ENCODE data around the gene MRGPRF. TPM values are rescaled to one million over a fixed set of nuclear protein-coding genes. Genes with fewer than 3 reads are reported as not detected.

MRGPRF gene
- total RNA-seq, 2 donors from 2014 or later, result 3.7 to 4.7 TPM

GRCh38 chr11:69011624-69012091 is 1.4 kb downstream of the MRGPRF start:
- H3K4me1 Mint-ChIP-seq, result peaks cover 35% of the 10 kb centered on the region
- Histone ChIP-seq H3K9ac (ENCODE audit: extremely low read depth, low read length, poor library complexity, severe bottlenecking) (no peak overlapping the region), H3K36me3 (ENCODE audit: control insufficient read depth, insufficient read depth, low read length) (no peaks in the 10 kb centered on the region), H3K4me1 (ENCODE audit: control insufficient read depth, insufficient read depth, low read length) (peaks cover 19% of the 10 kb centered on the region), H3K4me3 (ENCODE audit: low read length) (no peak overlapping the region), H3K27me3 (ENCODE audit: control insufficient read depth, insufficient read depth, low read length, poor library complexity, severe bottlenecking) (no peaks in the 10 kb centered on the region), H3K27ac (ENCODE audit: low read depth, low read length) (no peak overlapping the region), H3K9me3 (ENCODE audit: control insufficient read depth, low read length) (no peaks in the 10 kb centered on the region)
- WGBS, 2 experiments (ENCODE audit: insufficient coverage in 1 of 2, insufficient read length in 1 of 2), result 89 to 98% methylated on average over 7 to 9 of the region's 9 CpGs
- peak overlapping the region; percentile 48 for H3K4me3 Mint-ChIP-seq
- no peaks in the 10 kb centered on the region for H3K36me3 Mint-ChIP-seq (ENCODE audit: low read depth)
- no peak for DNase-seq
- peaks cover 12% of the 10 kb centered on the region for H3K27me3 Mint-ChIP-seq (ENCODE audit: insufficient read depth)
- no peak for TF ChIP-seq CTCF (conservative IDR thresholded peaks at IDR 0.05)
- no peak overlapping the region for H3K27ac Mint-ChIP-seq
- H3K9me3 Mint-ChIP-seq, result no peaks in the 10 kb centered on the region

GRCh38 chr11:69010964-69011623 is 2.0 kb downstream of the MRGPRF start:
- no peaks in the 10 kb centered on the region for H3K27me3 ChIP-seq (ENCODE audit: control insufficient read depth, insufficient read depth, low read length, poor library complexity, severe bottlenecking)
- H3K4me3 ChIP-seq (ENCODE audit: low read length), result peak overlapping the region; percentile 45
- TF ChIP-seq CTCF (conservative IDR thresholded peaks at IDR 0.05), result no peak
- peaks cover 12% of the 10 kb centered on the region for H3K27me3 Mint-ChIP-seq (ENCODE audit: insufficient read depth)
- H3K27ac Mint-ChIP-seq, result no peak overlapping the region
- peak overlapping the region; percentile 48 for H3K4me3 Mint-ChIP-seq
- WGBS, 2 experiments (ENCODE audit: insufficient coverage in 1 of 2, insufficient read length in 1 of 2), result 17 to 20% methylated on average over 28 to 43 of the region's 43 CpGs
- no peak overlapping the region for H3K9ac ChIP-seq (ENCODE audit: extremely low read depth, low read length, poor library complexity, severe bottlenecking)
- H3K9me3 Mint-ChIP-seq, result no peaks in the 10 kb centered on the region
- H3K36me3 ChIP-seq (ENCODE audit: control insufficient read depth, insufficient read depth, low read length), result no peaks in the 10 kb centered on the region
- H3K36me3 Mint-ChIP-seq (ENCODE audit: low read depth), result no peaks in the 10 kb centered on the region
- H3K4me1 ChIP-seq (ENCODE audit: control insufficient read depth, insufficient read depth, low read length), result peaks cover 19% of the 10 kb centered on the region
- peaks cover 35% of the 10 kb centered on the region for H3K4me1 Mint-ChIP-seq
- H3K9me3 ChIP-seq (ENCODE audit: control insufficient read depth, low read length), result no peaks in the 10 kb centered on the region
- peak; percentile 90 for DNase-seq
- H3K27ac ChIP-seq (ENCODE audit: low read depth, low read length), result no peak overlapping the region

GRCh38 chr11:69010361-69010891 is 2.6 kb downstream of the MRGPRF start:
- Mint-ChIP-seq H3K9me3 (no peaks in the 10 kb centered on the region), H3K36me3 (ENCODE audit: low read depth) (no peaks in the 10 kb centered on the region), H3K27me3 (ENCODE audit: insufficient read depth) (peaks cover 12% of the 10 kb centered on the region), H3K27ac (no peak overlapping the region), H3K4me3 (no peak overlapping the region), H3K4me1 (peaks cover 35% of the 10 kb centered on the region)
- H3K27me3 ChIP-seq (ENCODE audit: control insufficient read depth, insufficient read depth, low read length, poor library complexity, severe bottlenecking), result no peaks in the 10 kb centered on the region
- peak overlapping the region; percentile 45 for H3K4me3 ChIP-seq (ENCODE audit: low read length)
- 59 to 85% methylated on average over 3 to 9 of the region's 9 CpGs for WGBS, 2 experiments (ENCODE audit: insufficient coverage in 1 of 2, insufficient read length in 1 of 2)
- H3K9me3 ChIP-seq (ENCODE audit: control insufficient read depth, low read length), result no peaks in the 10 kb centered on the region
- DNase-seq, result no peak
- no peak for TF ChIP-seq CTCF (conservative IDR thresholded peaks at IDR 0.05)
- H3K9ac ChIP-seq (ENCODE audit: extremely low read depth, low read length, poor library complexity, severe bottlenecking), result no peak overlapping the region
- no peak overlapping the region for H3K27ac ChIP-seq (ENCODE audit: low read depth, low read length)
- H3K36me3 ChIP-seq (ENCODE audit: control insufficient read depth, insufficient read depth, low read length), result no peaks in the 10 kb centered on the region
- H3K4me1 ChIP-seq (ENCODE audit: control insufficient read depth, insufficient read depth, low read length), result peaks cover 19% of the 10 kb centered on the region

Data from endodermal cell (in vitro differentiated cells).